ENCODE results near the gene MFAP3. TPM values are rescaled to one million over a fixed set of nuclear protein-coding genes. Genes with fewer than 3 reads are reported as not detected.

Gene MFAP3
- total RNA-seq, 3 donors from 2014 or later (not counting 1 experiment from before 2014, with no cell fraction given) = 20.4 to 24.8 (median 22.7) TPM

DNA sequence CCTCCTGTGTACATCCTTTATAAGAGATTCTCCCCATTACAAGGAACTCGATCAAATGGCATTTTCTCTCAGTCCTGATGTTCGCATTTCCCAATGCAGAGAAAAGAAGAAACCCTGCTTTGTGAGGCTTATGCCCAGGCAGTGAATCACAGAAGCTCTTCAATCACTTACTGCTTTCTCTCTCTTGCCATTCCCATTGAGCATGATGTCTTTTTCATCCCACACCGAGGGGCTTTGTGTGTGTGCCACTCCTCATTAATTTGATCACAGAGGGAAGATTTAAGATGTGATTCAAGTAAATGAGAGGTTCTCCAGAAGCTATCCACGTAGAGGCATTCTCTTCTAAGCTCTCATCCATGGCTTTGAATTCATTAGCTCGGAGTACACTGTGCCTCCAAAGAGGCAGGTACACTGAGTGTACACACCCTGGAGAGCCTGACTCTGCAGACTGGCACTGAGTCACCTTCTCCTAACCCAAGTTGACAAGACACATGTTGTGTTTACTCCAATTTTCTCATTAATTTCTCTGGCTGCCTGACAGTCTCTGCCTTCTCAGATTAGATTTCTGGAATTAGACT is 45.4 kb downstream of the MFAP3 start:
- Mint-ChIP-seq H3K36me3 (no peaks in the 10 kb centered on the region), H3K9me3 (no peaks in the 10 kb centered on the region), H3K4me1 (peaks cover 0 to 4% of the 10 kb centered on the region in 2 donors), H3K4me3 (no peak overlapping the region), H3K27me3 (ENCODE audit: low read depth in 2 of 2) (no peaks in the 10 kb centered on the region), H3K27ac (no peak overlapping the region)
- DNase-seq = no peak
- intact Hi-C loops (cut with micrococcal nuclease) = no loop called here
- Histone ChIP-seq H3K4me1 (ENCODE audit: control insufficient read depth, insufficient read depth, low read length) (no peaks in the 10 kb centered on the region), H3K27me3 (ENCODE audit: control insufficient read depth, insufficient read depth, low read length) (no peaks in the 10 kb centered on the region), H3K27ac (ENCODE audit: low read length) (no peak overlapping the region), H3K9me3 (ENCODE audit: control insufficient read depth, insufficient read depth, low read length) (no peaks in the 10 kb centered on the region), H3K4me3 (ENCODE audit: low read length) (no peak overlapping the region), H3K36me3 (ENCODE audit: control insufficient read depth, insufficient read depth, low read length) (no peaks in the 10 kb centered on the region)
- TF ChIP-seq, protein P1, sequence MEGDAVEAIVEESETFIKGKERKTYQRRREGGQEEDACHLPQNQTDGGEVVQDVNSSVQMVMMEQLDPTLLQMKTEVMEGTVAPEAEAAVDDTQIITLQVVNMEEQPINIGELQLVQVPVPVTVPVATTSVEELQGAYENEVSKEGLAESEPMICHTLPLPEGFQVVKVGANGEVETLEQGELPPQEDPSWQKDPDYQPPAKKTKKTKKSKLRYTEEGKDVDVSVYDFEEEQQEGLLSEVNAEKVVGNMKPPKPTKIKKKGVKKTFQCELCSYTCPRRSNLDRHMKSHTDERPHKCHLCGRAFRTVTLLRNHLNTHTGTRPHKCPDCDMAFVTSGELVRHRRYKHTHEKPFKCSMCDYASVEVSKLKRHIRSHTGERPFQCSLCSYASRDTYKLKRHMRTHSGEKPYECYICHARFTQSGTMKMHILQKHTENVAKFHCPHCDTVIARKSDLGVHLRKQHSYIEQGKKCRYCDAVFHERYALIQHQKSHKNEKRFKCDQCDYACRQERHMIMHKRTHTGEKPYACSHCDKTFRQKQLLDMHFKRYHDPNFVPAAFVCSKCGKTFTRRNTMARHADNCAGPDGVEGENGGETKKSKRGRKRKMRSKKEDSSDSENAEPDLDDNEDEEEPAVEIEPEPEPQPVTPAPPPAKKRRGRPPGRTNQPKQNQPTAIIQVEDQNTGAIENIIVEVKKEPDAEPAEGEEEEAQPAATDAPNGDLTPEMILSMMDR (IDR thresholded peaks at IDR 0.05) = no peak
- 93% methylated on average over 4 of the region's 5 CpGs for WGBS (ENCODE audit: insufficient coverage)
- ATAC-seq = no peak

DNA sequence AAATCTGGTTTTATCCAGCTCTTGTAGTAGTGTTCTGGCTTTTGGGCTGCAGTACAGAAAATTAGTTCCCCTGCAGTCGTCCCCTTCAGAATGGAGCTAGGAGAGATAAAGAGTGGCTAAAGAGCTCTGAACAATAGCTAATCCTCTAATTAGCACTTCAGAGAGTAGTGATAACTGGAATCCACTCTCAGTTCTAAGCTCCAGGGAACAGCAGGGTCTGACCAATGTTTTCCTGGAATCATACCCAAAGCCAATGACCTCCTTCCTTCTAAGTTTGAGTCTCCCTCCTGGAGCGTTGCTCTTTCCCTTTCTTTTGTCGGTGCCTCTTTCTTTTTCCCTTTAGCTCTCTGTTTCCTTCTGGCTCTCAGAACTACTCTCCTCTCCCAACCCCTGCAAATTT is 47.4 kb downstream of the MFAP3 start:
- H3K27ac Mint-ChIP-seq = no peak overlapping the region
- H3K27ac ChIP-seq (ENCODE audit: low read length) = no peak overlapping the region
- no peak for DNase-seq
- H3K4me3 Mint-ChIP-seq = no peak overlapping the region
- H3K36me3 Mint-ChIP-seq = no peaks in the 10 kb centered on the region
- H3K4me1 Mint-ChIP-seq = peaks cover 0 to 4% of the 10 kb centered on the region in 2 donors
- no peak for ATAC-seq
- no peaks in the 10 kb centered on the region for H3K9me3 Mint-ChIP-seq
- no peaks in the 10 kb centered on the region for H3K36me3 ChIP-seq (ENCODE audit: control insufficient read depth, insufficient read depth, low read length)
- intact Hi-C loops (cut with micrococcal nuclease) = no loop called here
- no peaks in the 10 kb centered on the region for H3K4me1 ChIP-seq (ENCODE audit: control insufficient read depth, insufficient read depth, low read length)
- no peaks in the 10 kb centered on the region for H3K9me3 ChIP-seq (ENCODE audit: control insufficient read depth, insufficient read depth, low read length)
- no peak overlapping the region for H3K4me3 ChIP-seq (ENCODE audit: low read length)
- H3K27me3 Mint-ChIP-seq (ENCODE audit: low read depth in 2 of 2) = no peaks in the 10 kb centered on the region
- no peaks in the 10 kb centered on the region for H3K27me3 ChIP-seq (ENCODE audit: control insufficient read depth, insufficient read depth, low read length)
- 86% methylated on average over 3 of the region's 3 CpGs for WGBS (ENCODE audit: insufficient coverage)
- TF ChIP-seq, protein P1 (IDR thresholded peaks at IDR 0.05) = no peak

DNA sequence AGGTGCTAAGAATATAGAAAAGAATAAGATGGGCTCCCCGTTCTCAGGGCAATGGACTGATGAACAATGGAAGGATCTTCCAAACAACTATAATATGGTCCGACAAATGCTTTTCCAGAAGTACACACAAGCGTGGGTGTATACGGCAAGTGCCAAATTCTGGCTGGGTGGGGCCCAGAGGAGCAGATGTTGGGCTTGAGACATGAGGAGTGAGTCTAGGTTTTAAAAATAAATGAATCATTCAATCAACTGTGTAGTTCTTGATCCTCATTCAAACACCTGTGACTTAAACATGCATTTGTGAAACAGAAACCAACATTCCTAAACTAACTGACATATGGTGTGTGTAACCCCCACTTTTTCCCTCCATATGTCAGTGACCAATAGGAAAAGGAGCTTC is 47.9 kb downstream of the MFAP3 start:
- H3K27ac Mint-ChIP-seq = no peak overlapping the region

More for the DNA sequence above, 47.9 kb downstream of the MFAP3 start:
- TF ChIP-seq, protein P1 (IDR thresholded peaks at IDR 0.05) = no peak
- no peak for DNase-seq
- ATAC-seq = no peak
- Mint-ChIP-seq H3K27me3 (ENCODE audit: low read depth in 2 of 2) (peaks cover 1 to 3% of the 10 kb centered on the region in 2 donors), H3K36me3 (no peaks in the 10 kb centered on the region), H3K4me1 (peaks cover 0 to 4% of the 10 kb centered on the region in 2 donors), H3K4me3 (no peak overlapping the region), H3K9me3 (no peaks in the 10 kb centered on the region)
- no peak overlapping the region for H3K27ac ChIP-seq (ENCODE audit: low read length)
- H3K4me1 ChIP-seq (ENCODE audit: control insufficient read depth, insufficient read depth, low read length) = no peaks in the 10 kb centered on the region
- WGBS (ENCODE audit: insufficient coverage) = 80% methylated on average over 4 of the region's 4 CpGs
- no peaks in the 10 kb centered on the region for H3K36me3 ChIP-seq (ENCODE audit: control insufficient read depth, insufficient read depth, low read length)
- H3K27me3 ChIP-seq (ENCODE audit: control insufficient read depth, insufficient read depth, low read length) = no peaks in the 10 kb centered on the region
- no peaks in the 10 kb centered on the region for H3K9me3 ChIP-seq (ENCODE audit: control insufficient read depth, insufficient read depth, low read length)
- intact Hi-C loops (cut with micrococcal nuclease) = no loop called here
- H3K4me3 ChIP-seq (ENCODE audit: low read length) = no peak overlapping the region
